NCI-H1092 treated with DMSO at 0.1 percent for 48 hours (cell line): Measurements from ENCODE around the gene PTPRN2.
"Not testable (repeated sequence)": the region's sequence is repeated elsewhere in the genome, so short reads cannot be mapped to it uniquely, and the experiment has no call there.

Source experiments
- DNase-seq: peaks from one replicate; lab custom pipeline; 2025; lab: John Stamatoyannopoulos, UW

Gene PTPRN2

GRCh38 chr7:158321936-158322615 is 265.5 kb downstream of the PTPRN2 start:
- no peak for DNase-seq

- no peak for DNase-seq
These were observed 266.4 kb downstream of the PTPRN2 start for GRCh38 chr7:158321056-158321700.

- DNase-seq: no peak
These were observed 267.3 kb downstream of the PTPRN2 start for GRCh38 chr7:158320328-158320727.

- no peak for DNase-seq
These were observed 269.1 kb downstream of the PTPRN2 start for GRCh38 chr7:158318511-158318913.

- DNase-seq: no peak
These were observed 270.1 kb downstream of the PTPRN2 start for GRCh38 chr7:158317238-158318205.

GRCh38 chr7:158316466-158317031 is 271.1 kb downstream of the PTPRN2 start:
- no peak for DNase-seq

GRCh38 chr7:158315881-158316280 is 271.7 kb downstream of the PTPRN2 start:
- DNase-seq: no peak

GRCh38 chr7:158315326-158315725 is 272.3 kb downstream of the PTPRN2 start:
- no peak for DNase-seq

- DNase-seq: no peak
These were observed 273.2 kb downstream of the PTPRN2 start for GRCh38 chr7:158314394-158314793.

GRCh38 chr7:158313931-158314330 is 273.7 kb downstream of the PTPRN2 start:
- DNase-seq: no peak

- no peak for DNase-seq
These were observed 274.8 kb downstream of the PTPRN2 start for GRCh38 chr7:158312789-158313188.

- DNase-seq: no peak
These were observed 275.8 kb downstream of the PTPRN2 start for GRCh38 chr7:158311791-158312190.

GRCh38 chr7:158310924-158311666 is 276.5 kb downstream of the PTPRN2 start:
- DNase-seq: no peak

GRCh38 chr7:158309868-158310763 is 277.5 kb downstream of the PTPRN2 start:
- DNase-seq: no peak

- DNase-seq: no peak
These were observed 279.6 kb downstream of the PTPRN2 start for GRCh38 chr7:158308001-158308400.

GRCh38 chr7:158304072-158304471 is 283.6 kb downstream of the PTPRN2 start:
- not testable (repeated sequence) for DNase-seq

GRCh38 chr7:158303121-158303520 is 284.5 kb downstream of the PTPRN2 start:
- no peak for DNase-seq

- DNase-seq: no peak
These were observed 285.2 kb downstream of the PTPRN2 start for GRCh38 chr7:158302274-158303070.

GRCh38 chr7:158301207-158301606 is 286.4 kb downstream of the PTPRN2 start:
- no peak for DNase-seq

GRCh38 chr7:158300427-158300826 is 287.2 kb downstream of the PTPRN2 start:
- DNase-seq: no peak
